Left forelimb (tissue), 1 donor: Measurements from ENCODE around the gene CENPO.

Experiments used
- DNase-seq: peaks from one replicate; pipeline ENCODE4 v3.0.0-alpha.2; 2018; ENCODE audit warnings: low spot score

The CENPO gene

DNA sequence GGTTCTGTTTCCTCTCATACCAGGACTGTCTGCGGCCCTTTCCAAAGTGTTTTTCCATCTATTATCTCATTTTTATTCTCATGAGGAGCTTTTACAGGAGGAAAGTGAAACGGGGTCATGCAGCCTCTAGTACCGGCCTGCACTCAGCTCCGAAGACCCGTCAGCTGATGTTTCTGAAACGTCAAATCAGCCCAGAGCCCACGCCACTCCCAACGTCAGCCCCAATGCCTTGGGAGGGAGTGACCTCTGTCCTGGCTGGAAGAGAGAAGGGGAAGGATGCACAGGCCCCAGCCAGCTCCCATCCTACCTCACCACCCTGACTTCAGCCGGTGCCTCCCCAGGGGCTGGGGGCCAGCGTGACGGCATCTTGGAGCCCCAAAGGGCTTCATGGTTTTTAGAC lies 68.3 kb downstream of the CENPO start:
- no peak for DNase-seq

DNA sequence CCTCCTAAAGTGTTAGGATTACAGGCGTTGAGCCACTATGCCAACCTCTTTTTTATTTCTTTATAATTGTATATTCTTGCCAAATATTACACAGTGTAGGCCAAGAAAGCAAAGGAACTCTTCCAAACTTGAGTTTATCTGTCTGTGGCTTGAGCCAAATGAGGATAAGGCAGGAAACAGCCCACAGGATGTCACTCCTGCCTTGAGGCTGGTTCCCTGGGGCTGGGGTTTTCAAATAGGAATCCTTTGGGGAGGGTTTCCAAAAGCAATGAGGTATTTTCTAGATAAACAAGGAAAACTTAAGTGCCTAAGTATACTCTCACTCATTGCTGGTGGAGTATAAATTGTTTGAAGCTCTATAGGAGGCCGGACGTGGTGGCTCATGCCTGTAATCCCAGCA lies 70.4 kb downstream of the CENPO start:
- DNase-seq, result no peak

- no peak for DNase-seq
Measured at GRCh38 chr2:24866946-24867345, 73.7 kb downstream of the CENPO start.

- DNase-seq, result no peak
Measured at GRCh38 chr2:24870440-24870839, 77.2 kb downstream of the CENPO start.

DNA sequence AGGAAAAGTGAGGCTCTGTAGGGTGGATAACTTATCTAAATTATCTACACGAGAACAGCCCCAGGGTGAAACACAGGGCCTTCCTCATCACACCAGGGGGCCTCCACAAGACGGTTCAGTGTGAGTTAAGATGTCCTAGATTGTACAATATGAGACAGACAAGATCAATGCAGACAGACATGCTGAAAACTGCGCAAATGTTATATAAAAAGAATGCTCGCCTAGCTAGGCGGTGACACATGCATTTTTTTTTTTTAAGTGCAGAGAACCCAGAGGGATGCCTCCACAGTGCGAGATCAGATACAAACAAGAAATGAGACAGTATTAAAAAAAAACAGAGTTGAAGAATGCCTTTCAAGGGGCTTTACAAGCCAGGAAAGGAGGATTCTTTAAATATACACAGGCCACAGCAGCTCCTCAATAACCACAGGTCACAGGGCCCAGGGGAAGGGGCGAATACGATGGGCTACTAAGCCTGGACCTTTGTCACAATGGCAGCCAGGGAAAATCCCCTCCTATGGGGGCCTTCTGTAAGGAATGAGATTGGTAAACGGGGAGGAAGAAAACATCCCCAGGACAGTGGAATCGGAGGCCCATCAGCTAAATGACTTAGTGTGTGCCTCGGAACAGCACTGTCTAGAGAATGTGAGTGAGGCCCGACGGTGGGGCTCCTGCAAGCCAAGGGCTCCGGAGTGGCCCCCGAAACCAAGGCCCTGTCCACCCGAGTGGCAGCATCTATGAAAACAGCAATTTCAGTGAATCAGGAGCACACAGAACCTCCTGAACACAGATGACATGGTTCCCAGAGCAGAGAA lies 77.9 kb downstream of the CENPO start:
- no peak for DNase-seq

DNA sequence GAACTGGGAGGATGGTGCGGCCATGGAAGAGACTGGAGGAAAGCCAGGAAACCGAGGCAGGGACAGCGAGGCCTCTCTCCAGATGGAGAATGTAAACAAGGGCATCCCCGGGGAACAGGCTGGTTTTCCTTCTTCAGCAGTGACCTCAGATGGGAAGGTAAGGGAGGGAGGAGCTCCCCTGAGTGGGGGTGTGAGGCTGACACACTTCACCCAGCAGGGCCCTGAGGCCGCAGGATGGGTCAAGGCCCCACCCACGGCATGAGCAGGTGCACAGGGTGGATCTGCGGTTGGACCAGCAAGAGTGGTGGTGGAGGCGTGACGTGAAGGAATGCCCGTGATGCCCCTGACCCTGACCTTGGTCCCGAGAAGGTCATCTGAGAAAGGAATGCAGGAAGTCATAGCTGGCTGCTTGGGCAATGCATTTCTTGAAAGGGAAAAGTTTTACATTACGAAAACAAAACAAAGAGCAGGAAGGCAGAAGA lies 78.7 kb downstream of the CENPO start:
- no peak for DNase-seq
